GM23248 (cell line): ENCODE results near the gene FPGS. TPM values are rescaled to one million over a fixed set of nuclear protein-coding genes. Genes with fewer than 3 reads are reported as not detected.

ENCODE experiments used
- DNase-seq: peaks from one replicate; pipeline ENCODE4 v3.0.0-alpha.2; 2015
- H2AFZ ChIP-seq: fragments of 200-600 bp; sonication (generic); 2 replicates; pipeline ENCODE4 v1.6.1; 2016; ENCODE audit warnings: antibody characterized with exemption
- H3F3A ChIP-seq: fragments of 200-600 bp; sonication (generic); 2 replicates; pipeline ENCODE4 v1.6.1; 2016; ENCODE audit warnings: mild to moderate bottlenecking, antibody characterized with exemption, mixed run types; ENCODE audit not compliant: insufficient read depth
- H3K27ac ChIP-seq: fragments of 200-600 bp; sonication (generic); 2 replicates; pipeline ENCODE4 v1.5.1; 2016; ENCODE audit warnings: mild to moderate bottlenecking
- H3K27me3 ChIP-seq: fragments of 200-600 bp; sonication (generic); replicated peaks from 2 replicates; pipeline ENCODE4 v1.6.1; 2016; ENCODE audit warnings: mild to moderate bottlenecking; ENCODE audit not compliant: insufficient read depth
- H3K36me3 ChIP-seq: fragments of 200-600 bp; sonication (generic); 2 replicates; pipeline ENCODE4 v1.6.1; 2016; ENCODE audit warnings: low read depth, mild to moderate bottlenecking
- H3K4me1 ChIP-seq: fragments of 200-600 bp; sonication (generic); 2 replicates; pipeline ENCODE4 v1.6.1; 2016; ENCODE audit warnings: mild to moderate bottlenecking; ENCODE audit not compliant: insufficient read depth
- H3K4me2 ChIP-seq: fragments of 200-600 bp; sonication (generic); one replicate; pipeline ENCODE4 v1.6.1; 2016; ENCODE audit warnings: mild to moderate bottlenecking; ENCODE audit not compliant: unreplicated experiment
- H3K4me3 ChIP-seq: fragments of 200-600 bp; sonication (generic); 2 replicates; pipeline ENCODE4 v1.5.1; 2016; ENCODE audit warnings: mild to moderate bottlenecking
- H3K79me2 ChIP-seq: fragments of 200-600 bp; sonication (generic); 2 replicates; pipeline ENCODE4 v1.6.1; 2016; ENCODE audit warnings: mild to moderate bottlenecking; ENCODE audit not compliant: insufficient read depth
- H3K9ac ChIP-seq: fragments of 200-600 bp; sonication (generic); 2 replicates; pipeline ENCODE4 v1.6.1; 2016; ENCODE audit warnings: mild to moderate bottlenecking
- H3K9me2 ChIP-seq: fragments of 200-600 bp; sonication (generic); 2 replicates; pipeline ENCODE4 v1.6.1; 2016; ENCODE audit warnings: mixed run types, mild to moderate bottlenecking, moderate library complexity; ENCODE audit not compliant: insufficient read depth
- H3K9me3 ChIP-seq: fragments of 200-600 bp; sonication (generic); one replicate; pipeline ENCODE4 v1.6.1; 2017; ENCODE audit warnings: low read depth
- H4K20me1 ChIP-seq: fragments of 200-600 bp; sonication (generic); 2 replicates; pipeline ENCODE4 v1.6.0; 2016; ENCODE audit not compliant: insufficient read depth
- EZH2 ChIP-seq: fragments of 200-600 bp; sonication (generic); IDR thresholded peaks from 2 replicates; pipeline ENCODE4 v1.6.1; 2018; ENCODE audit warnings: antibody characterized with exemption, mild to moderate bottlenecking; ENCODE audit not compliant: insufficient read depth, poor library complexity, severe bottlenecking
- EZH2phosphoT487 ChIP-seq: fragments of 200-600 bp; sonication (generic); IDR thresholded peaks from 2 replicates; pipeline ENCODE4 v1.6.1; 2018; ENCODE audit warnings: antibody characterized with exemption, moderate library complexity, mild to moderate bottlenecking, low read depth; ENCODE audit not compliant: insufficient read depth
- WGBS, 2 experiments: methylation state at CpG; one replicate each; pipeline ENCODE4 v1.1.6; 2015 to 2017; ENCODE audit warnings: low lambda C conversion rate in 2 of 2, low coverage in 1 of 2; ENCODE audit errors: missing lambda C conversion rate in 2 of 2; 5-methylcytosine and 5-hydroxymethylcytosine counted together
- in situ Hi-C: fragments of 300-500 bp; cut with MboI; formaldehyde crosslinking; loops from 2 replicates; pipeline ENCODE4 v1.15.0; 2020
- microRNA-seq: library from miRNA; unstranded; fragments of <30 nt; microRNA quantifications from one replicate; pipeline ENCODE4, GENCODE V29; 2016; ENCODE audit warnings: borderline number of aligned reads
- polyA plus RNA-seq: library from polyadenylated mRNA; unstranded; fragments of >200 nt; fragmentation: Nextera tagmentation; extraction: Ambion mirVana; gene quantifications from 2 replicates; pipeline ENCODE4 v1.2.1, GENCODE V29; 2016
- small RNA-seq: library from RNA; depleted of rRNA; stranded (forward); fragments of <200 nt; gene quantifications from one replicate; pipeline ENCODE3, GENCODE V24; 2014; ENCODE audit warnings: low read depth, low replicate concordance
- total RNA-seq: library from RNA; depleted of rRNA; stranded (reverse); fragments of >200 nt; shearing (Covaris generic); gene quantifications from 2 replicates; pipeline ENCODE4 v1.2.3, GENCODE V29; 2014; rRNA removed

FPGS gene
- total and polyA plus RNA-seq, 2 experiments from 2014 or later = 60.2 to 80.4 TPM

DNA sequence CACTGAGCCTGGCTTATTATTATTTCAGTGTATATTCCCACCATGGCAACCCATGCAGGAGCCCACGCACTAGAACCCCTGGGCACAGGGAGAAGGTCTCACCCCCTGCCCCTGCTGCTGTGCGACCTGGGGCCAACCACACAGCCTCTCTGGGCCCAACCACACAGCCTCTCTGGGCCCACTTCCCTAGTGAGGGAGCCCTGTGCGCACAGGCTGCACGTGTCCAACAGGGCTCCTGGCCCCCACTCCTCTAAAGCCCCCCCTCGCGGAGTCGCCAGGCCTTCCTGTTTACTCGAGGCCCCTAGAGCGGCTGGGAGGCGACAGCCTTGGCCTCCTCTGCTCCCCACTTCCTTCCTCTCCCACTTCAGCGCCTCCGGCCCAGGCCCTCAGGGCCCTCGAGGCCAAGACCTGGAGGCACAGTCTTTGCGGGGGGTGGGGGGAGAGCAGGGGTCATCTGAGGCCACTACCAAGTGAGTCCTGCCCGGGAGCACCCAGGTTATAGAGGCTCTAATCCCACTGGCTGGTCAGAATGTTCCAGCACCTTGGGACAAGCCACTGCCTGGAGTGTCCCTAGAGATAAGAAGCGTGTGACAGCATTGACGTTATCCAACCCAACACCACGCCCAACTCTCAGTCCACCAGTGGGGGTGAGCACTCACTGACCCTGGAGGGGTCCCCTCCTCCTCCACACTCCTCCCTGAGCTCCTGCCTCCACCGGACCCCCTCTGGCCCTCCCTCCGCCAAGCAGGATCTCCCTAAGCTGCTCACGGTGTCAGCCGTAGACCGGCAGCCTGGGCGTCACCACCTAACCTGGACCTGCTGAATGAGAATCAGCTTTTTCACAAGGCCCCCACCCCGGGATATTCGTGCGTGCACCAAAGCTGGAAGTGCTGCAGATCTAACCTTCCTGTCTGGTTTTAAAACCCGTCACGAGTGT lies 59.7 kb downstream of the FPGS start:
- no peak for DNase-seq
- Histone ChIP-seq H3K36me3 (no peaks in the 10 kb centered on the region), H3K4me2 (no peak overlapping the region), H3K9me3 (no peaks in the 10 kb centered on the region), H2AFZ (no peak overlapping the region), H3F3A (no peaks in the 10 kb centered on the region), H3K27ac (no peak overlapping the region), H4K20me1 (no peaks in the 10 kb centered on the region), H3K9me2 (no peaks in the 10 kb centered on the region), H3K79me2 (no peaks in the 10 kb centered on the region), H3K9ac (no peak overlapping the region), H3K4me3 (no peak overlapping the region), H3K27me3 (no peaks in the 10 kb centered on the region), H3K4me1 (no peaks in the 10 kb centered on the region)
- TF ChIP-seq EZH2phosphoT487 (no peak), EZH2 (no peak)
- in situ Hi-C loops = no loop called here
- WGBS, 2 experiments = 75 to 87% methylated on average over 28 to 29 of the region's 29 CpGs

DNA sequence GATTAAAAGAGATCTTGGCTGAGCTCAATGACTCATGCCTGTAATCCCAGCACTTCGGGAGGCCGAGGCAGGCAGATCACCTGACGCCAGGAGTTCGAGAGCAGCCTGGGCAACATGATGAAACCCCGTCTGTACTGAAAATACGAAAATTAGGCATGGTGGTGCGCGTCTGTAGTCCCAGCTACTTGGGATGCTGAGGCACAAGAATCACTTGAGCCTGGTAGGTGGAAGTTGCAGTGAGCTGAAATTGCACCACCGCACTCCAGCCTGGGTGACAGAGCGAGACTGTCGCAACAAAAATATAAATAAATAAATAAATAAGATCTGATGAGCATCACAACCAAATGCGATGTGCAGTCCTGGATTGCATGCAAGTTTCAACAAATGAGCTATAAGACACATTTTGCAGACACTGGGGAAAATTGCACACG lies 60.5 kb downstream of the FPGS start:
- Histone ChIP-seq H3K4me2 (no peak overlapping the region), H3K9me2 (no peaks in the 10 kb centered on the region), H3K4me3 (no peak overlapping the region), H3F3A (no peaks in the 10 kb centered on the region), H3K27ac (no peak overlapping the region), H3K9ac (no peak overlapping the region), H2AFZ (no peak overlapping the region), H4K20me1 (no peaks in the 10 kb centered on the region), H3K9me3 (no peaks in the 10 kb centered on the region), H3K4me1 (no peaks in the 10 kb centered on the region), H3K36me3 (no peaks in the 10 kb centered on the region), H3K27me3 (no peaks in the 10 kb centered on the region), H3K79me2 (no peaks in the 10 kb centered on the region)
- TF ChIP-seq EZH2phosphoT487 (no peak), EZH2 (no peak)
- in situ Hi-C loops = no loop called here
- WGBS, 2 experiments = 85 to 86% methylated on average over 13 of the region's 13 CpGs
- no peak for DNase-seq

Small RNAs within 50 kb of the gene (microRNA-seq; reads per million reads assigned to microRNA genes)
- gene MIR2861 (not detected), gene MIR3960 (not detected)

Small RNAs within 50 kb of the gene (small RNA-seq; reads per million reads assigned to genes)
- not detected for gene RF00019
- gene RNA5SP296 = not detected

Other genes starting within 250 kb of the FPGS start
- 28.5 and 61.8 TPM in 2 replicates for gene STXBP1, start 190.6 kb upstream of the FPGS start, total RNA-seq
- gene STXBP1, start 190.6 kb upstream of the FPGS start, polyA plus RNA-seq = 42.3 and 43.7 TPM in 2 replicates
- not detected in 2 replicates for gene CFAP157, start 95.9 kb upstream of the FPGS start, total RNA-seq
- 0.43 and 0.55 TPM in 2 replicates for gene CFAP157, start 95.9 kb upstream of the FPGS start, polyA plus RNA-seq
- 23.1 and 33.1 TPM in 2 replicates for gene PTRH1, start 87.2 kb upstream of the FPGS start, total RNA-seq
- gene PTRH1, start 87.2 kb upstream of the FPGS start, polyA plus RNA-seq = 34.3 and 40.3 TPM in 2 replicates
- gene TTC16, start 86.8 kb upstream of the FPGS start, total RNA-seq = not detected in 2 replicates
- 0.05 and 0.06 TPM in 2 replicates for gene TTC16, start 86.8 kb upstream of the FPGS start, polyA plus RNA-seq
- 2.9 and 9.0 TPM in 2 replicates for gene TOR2A, start 67.6 kb upstream of the FPGS start, total RNA-seq
- 9.2 and 10.3 TPM in 2 replicates for gene TOR2A, start 67.6 kb upstream of the FPGS start, polyA plus RNA-seq
- gene SH2D3C, start 24.2 kb upstream of the FPGS start, total RNA-seq = not detected in 2 replicates
- gene SH2D3C, start 24.2 kb upstream of the FPGS start, polyA plus RNA-seq = not detected in 2 replicates
- gene CDK9, start 16.8 kb upstream of the FPGS start, total RNA-seq = 43.7 and 59.8 TPM in 2 replicates
- gene CDK9, start 16.8 kb upstream of the FPGS start, polyA plus RNA-seq = 58.9 and 59.7 TPM in 2 replicates
- 54.5 and 57.4 TPM in 2 replicates for gene ENG, start 51.8 kb downstream of the FPGS start, total RNA-seq
- gene ENG, start 51.8 kb downstream of the FPGS start, polyA plus RNA-seq = 226 and 232 TPM in 2 replicates
- 51.8 and 52.9 TPM in 2 replicates for gene AK1, start 74.8 kb downstream of the FPGS start, total RNA-seq
- gene AK1, start 74.8 kb downstream of the FPGS start, polyA plus RNA-seq = 157 and 159 TPM in 2 replicates
- 78.8 and 88.0 TPM in 2 replicates for gene ST6GALNAC6, start 96.7 kb downstream of the FPGS start, total RNA-seq
- gene ST6GALNAC6, start 96.7 kb downstream of the FPGS start, polyA plus RNA-seq = 81.1 and 82.0 TPM in 2 replicates
- gene ST6GALNAC4, start 114.2 kb downstream of the FPGS start, total RNA-seq = 45.5 and 61.0 TPM in 2 replicates
- gene ST6GALNAC4, start 114.2 kb downstream of the FPGS start, polyA plus RNA-seq = 33.7 and 40.1 TPM in 2 replicates
- 5.5 and 16.6 TPM in 2 replicates for gene PIP5KL1, start 127.9 kb downstream of the FPGS start, total RNA-seq
- 8.8 and 9.4 TPM in 2 replicates for gene PIP5KL1, start 127.9 kb downstream of the FPGS start, polyA plus RNA-seq
- 27.0 and 33.3 TPM in 2 replicates for gene DPM2, start 135.0 kb downstream of the FPGS start, total RNA-seq
- gene DPM2, start 135.0 kb downstream of the FPGS start, polyA plus RNA-seq = 62.8 and 66.5 TPM in 2 replicates
- 6.1 and 29.6 TPM in 2 replicates for gene EEIG1, start 178.1 kb downstream of the FPGS start, total RNA-seq
- gene EEIG1, start 178.1 kb downstream of the FPGS start, polyA plus RNA-seq = 8.9 and 9.3 TPM in 2 replicates